ENCODE measurements around the gene GTSF1L. TPM values are rescaled to one million over a fixed set of nuclear protein-coding genes. Genes with fewer than 3 reads are reported as not detected.

The GTSF1L gene
- total RNA-seq, 2 donors from 2014 or later = 7.2 TPM; not detected in 1

GRCh38 chr20:43715511-43715910, 11.3 kb downstream of the GTSF1L start:
- H3K9me3 ChIP-seq = no peaks in the 10 kb centered on the region
- H3K4me3 ChIP-seq = no peak overlapping the region
- intact Hi-C loops (cut with DNase I) = no loop called here
- TF ChIP-seq POLR2AphosphoS5 (IDR thresholded peaks at IDR 0.05) (no peak), POLR2A (IDR thresholded peaks at IDR 0.05) (no peak), CTCF (IDR thresholded peaks at IDR 0.05) (no peak)
- no peaks in the 10 kb centered on the region for H3K36me3 ChIP-seq
- H3K27ac ChIP-seq = no peak overlapping the region
- WGBS = 94% methylated on average over 6 of the region's 6 CpGs
- no peaks in the 10 kb centered on the region for H3K4me1 ChIP-seq (replicated peaks)
- H3K27me3 ChIP-seq (replicated peaks; ENCODE audit: insufficient read depth) = no peaks in the 10 kb centered on the region
- no peak for DNase-seq (ENCODE audit: low spot score)

GRCh38 chr20:43715044-43715443, 11.8 kb downstream of the GTSF1L start:
- no peaks in the 10 kb centered on the region for H3K4me1 ChIP-seq (replicated peaks)
- no peaks in the 10 kb centered on the region for H3K27me3 ChIP-seq (replicated peaks; ENCODE audit: insufficient read depth)
- no peak overlapping the region for H3K4me3 ChIP-seq
- no peaks in the 10 kb centered on the region for H3K9me3 ChIP-seq
- no peaks in the 10 kb centered on the region for H3K36me3 ChIP-seq
- WGBS = 98% methylated on average over 9 of the region's 9 CpGs
- DNase-seq (ENCODE audit: low spot score) = no peak
- intact Hi-C loops (cut with DNase I) = no loop called here
- TF ChIP-seq POLR2A (IDR thresholded peaks at IDR 0.05) (no peak), POLR2AphosphoS5 (IDR thresholded peaks at IDR 0.05) (no peak), CTCF (IDR thresholded peaks at IDR 0.05) (no peak)
- no peak overlapping the region for H3K27ac ChIP-seq

GRCh38 chr20:43711098-43711654, 15.6 kb downstream of the GTSF1L start:
- no peaks in the 10 kb centered on the region for H3K4me1 ChIP-seq (replicated peaks)
- H3K36me3 ChIP-seq = no peaks in the 10 kb centered on the region
- DNase-seq (ENCODE audit: low spot score) = no peak
- TF ChIP-seq POLR2A (IDR thresholded peaks at IDR 0.05) (no peak), CTCF (IDR thresholded peaks at IDR 0.05) (no peak), POLR2AphosphoS5 (IDR thresholded peaks at IDR 0.05) (no peak)
- no peak overlapping the region for H3K27ac ChIP-seq
- 94% methylated on average over 13 of the region's 15 CpGs for WGBS
- no peaks in the 10 kb centered on the region for H3K27me3 ChIP-seq (replicated peaks; ENCODE audit: insufficient read depth)
- H3K9me3 ChIP-seq = no peaks in the 10 kb centered on the region
- intact Hi-C loops (cut with DNase I) = no loop called here
- no peak overlapping the region for H3K4me3 ChIP-seq

- Histone ChIP-seq H3K4me1 (replicated peaks) (no peaks in the 10 kb centered on the region), H3K9me3 (no peaks in the 10 kb centered on the region), H3K36me3 (no peaks in the 10 kb centered on the region), H3K4me3 (no peak overlapping the region), H3K27ac (no peak overlapping the region), H3K27me3 (replicated peaks; ENCODE audit: insufficient read depth) (no peaks in the 10 kb centered on the region)
- intact Hi-C loops (cut with DNase I) = no loop called here
- WGBS = 89% methylated on average over 9 of the region's 9 CpGs
- no peak for DNase-seq (ENCODE audit: low spot score)
- TF ChIP-seq POLR2A (IDR thresholded peaks at IDR 0.05) = no peak
- TF ChIP-seq POLR2AphosphoS5 (IDR thresholded peaks at IDR 0.05) = no peak
- TF ChIP-seq CTCF (IDR thresholded peaks at IDR 0.05) = no peak
Measured at GRCh38 chr20:43710370-43711044, 16.3 kb downstream of the GTSF1L start.

GRCh38 chr20:43702502-43702901, 24.3 kb downstream of the GTSF1L start:
- Histone ChIP-seq H3K27me3 (replicated peaks; ENCODE audit: insufficient read depth) (no peaks in the 10 kb centered on the region), H3K27ac (no peak overlapping the region), H3K36me3 (no peaks in the 10 kb centered on the region), H3K4me1 (replicated peaks) (no peaks in the 10 kb centered on the region), H3K4me3 (no peak overlapping the region), H3K9me3 (no peaks in the 10 kb centered on the region)
- 95% methylated on average over 14 of the region's 14 CpGs for WGBS
- TF ChIP-seq CTCF (IDR thresholded peaks at IDR 0.05) = no peak
- no peak for TF ChIP-seq POLR2AphosphoS5 (IDR thresholded peaks at IDR 0.05)
- no peak for TF ChIP-seq POLR2A (IDR thresholded peaks at IDR 0.05)
- intact Hi-C loops (cut with DNase I) = no loop called here
- no peak for DNase-seq (ENCODE audit: low spot score)

Data from prostate gland (tissue), 2 donors.